Neutrophil (primary cell): Measurements from ENCODE around the gene GOLGA8Q.
"Not testable (repeated sequence)": the region's sequence is repeated elsewhere in the genome, so short reads cannot be mapped to it uniquely, and the experiment has no call there.

Experiments
- H3K27ac ChIP-seq: fragments of 200-600 bp; sonication (generic); 2 replicates; pipeline ENCODE4 v1.5.1; 2016; ENCODE audit warnings: mild to moderate bottlenecking, moderate library complexity
- H3K27me3 ChIP-seq: fragments of 200-600 bp; sonication (generic); 2 replicates; pipeline ENCODE4 v1.6.0; 2016; ENCODE audit warnings: mild to moderate bottlenecking
- H3K36me3 ChIP-seq: fragments of 200-600 bp; sonication (generic); 2 replicates; pipeline ENCODE4 v1.5.1; 2017
- H3K4me1 ChIP-seq, 2 experiments: fragments of 200-600 bp in 1 of 2; sonication (generic) in 1 of 2; 1 replicate in 1 of 2; 2 replicates in 1 of 2; pipeline versions ENCODE4 v1.5.1 to v1.6.1; 2013 to 2016; ENCODE audit warnings: low read depth in 1 of 2, low read length in 1 of 2, mild to moderate bottlenecking in 1 of 2, moderate library complexity in 1 of 2; ENCODE audit not compliant: control insufficient read depth in 1 of 2, insufficient read depth in 1 of 2
- H3K4me3 ChIP-seq, 2 experiments: fragments of 200-600 bp in 1 of 2; sonication (generic) in 1 of 2; 1 replicate in 1 of 2; 2 replicates in 1 of 2; pipeline ENCODE4 v1.5.1; 2013 to 2016; ENCODE audit warnings: low read depth in 1 of 2, low read length in 1 of 2, mild to moderate bottlenecking in 1 of 2, moderate library complexity in 1 of 2
- H3K9me3 ChIP-seq: fragments of 200-600 bp; sonication (generic); 2 replicates; pipeline ENCODE4 v1.5.1; 2016
- TF ChIP-seq, protein P1 (sequence below): fragments of 200-600 bp; sonication (generic); IDR thresholded peaks from 2 replicates; pipeline ENCODE4 v1.5.1; 2016; ENCODE audit warnings: antibody characterized with exemption

GOLGA8Q gene

GRCh38 chr15:30598953-30599352 is 47.1 kb downstream of the GOLGA8Q start:
- TF ChIP-seq, protein P1, sequence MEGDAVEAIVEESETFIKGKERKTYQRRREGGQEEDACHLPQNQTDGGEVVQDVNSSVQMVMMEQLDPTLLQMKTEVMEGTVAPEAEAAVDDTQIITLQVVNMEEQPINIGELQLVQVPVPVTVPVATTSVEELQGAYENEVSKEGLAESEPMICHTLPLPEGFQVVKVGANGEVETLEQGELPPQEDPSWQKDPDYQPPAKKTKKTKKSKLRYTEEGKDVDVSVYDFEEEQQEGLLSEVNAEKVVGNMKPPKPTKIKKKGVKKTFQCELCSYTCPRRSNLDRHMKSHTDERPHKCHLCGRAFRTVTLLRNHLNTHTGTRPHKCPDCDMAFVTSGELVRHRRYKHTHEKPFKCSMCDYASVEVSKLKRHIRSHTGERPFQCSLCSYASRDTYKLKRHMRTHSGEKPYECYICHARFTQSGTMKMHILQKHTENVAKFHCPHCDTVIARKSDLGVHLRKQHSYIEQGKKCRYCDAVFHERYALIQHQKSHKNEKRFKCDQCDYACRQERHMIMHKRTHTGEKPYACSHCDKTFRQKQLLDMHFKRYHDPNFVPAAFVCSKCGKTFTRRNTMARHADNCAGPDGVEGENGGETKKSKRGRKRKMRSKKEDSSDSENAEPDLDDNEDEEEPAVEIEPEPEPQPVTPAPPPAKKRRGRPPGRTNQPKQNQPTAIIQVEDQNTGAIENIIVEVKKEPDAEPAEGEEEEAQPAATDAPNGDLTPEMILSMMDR, result peak; percentile 27
- H3K9me3 ChIP-seq, H3K27ac ChIP-seq, H3K4me1 ChIP-seq, H3K36me3 ChIP-seq, H3K4me3 ChIP-seq, H3K27me3 ChIP-seq: not testable (repeated sequence)

GRCh38 chr15:30603796-30604195 is 51.9 kb downstream of the GOLGA8Q start, which contains the start of gene GOLGA8H:
Gene GOLGA8H, plus strand, starts transcription at chr15:30604028. Its CDS starts 98 bp downstream, at chr15:30604126.
- not testable (repeated sequence) for H3K9me3 ChIP-seq, H3K36me3 ChIP-seq, H3K4me1 ChIP-seq, H3K27me3 ChIP-seq, H3K27ac ChIP-seq, H3K4me3 ChIP-seq
